Forelimb muscle (tissue), 1 donor: Measurements from ENCODE around the gene SP9. TPM values are rescaled to one million over a fixed set of nuclear protein-coding genes. Genes with fewer than 3 reads are reported as not detected.

Source experiments
- DNase-seq: peaks from one replicate; pipeline ENCODE4 v3.0.0-alpha.2; 2013; ENCODE audit warnings: low read depth
- polyA plus RNA-seq: library from polyadenylated mRNA; unstranded; fragments of 120-200 nt; gene quantifications from one replicate; pipeline ENCODE4 v1.2.1, GENCODE V29; 2013; ENCODE audit not compliant: insufficient read length

SP9 gene
- polyA plus RNA-seq, result 0.14 TPM

DNA sequence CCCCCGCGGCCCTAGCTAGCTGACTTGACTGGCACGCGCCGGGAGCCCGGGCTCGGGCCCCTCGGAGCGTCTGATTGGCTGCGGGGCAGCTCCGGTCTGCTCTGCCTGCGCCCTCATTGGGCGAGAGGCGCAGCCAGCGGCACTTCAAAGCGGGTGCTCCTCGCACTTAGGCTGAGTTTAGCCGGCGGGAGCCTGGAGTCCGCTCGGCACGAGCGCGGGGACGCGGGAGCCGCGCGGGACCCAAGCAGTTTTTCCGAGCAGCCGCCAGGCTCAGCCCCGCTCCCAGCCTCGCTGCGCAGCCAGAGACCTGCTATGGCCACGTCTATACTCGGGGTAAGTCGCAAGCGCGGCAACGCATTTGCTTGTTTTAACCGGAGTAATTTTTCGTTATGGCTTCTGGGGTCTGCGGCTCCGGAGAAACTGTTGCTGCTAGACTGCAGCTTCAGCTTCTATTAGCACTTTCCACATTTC lies at the start of gene SP9:
Gene SP9, plus strand, starts transcription at position 174 of the 471 bp plus-strand sequence. Its CDS starts 139 bp downstream, at position 313.
- DNase-seq, result no peak

DNA sequence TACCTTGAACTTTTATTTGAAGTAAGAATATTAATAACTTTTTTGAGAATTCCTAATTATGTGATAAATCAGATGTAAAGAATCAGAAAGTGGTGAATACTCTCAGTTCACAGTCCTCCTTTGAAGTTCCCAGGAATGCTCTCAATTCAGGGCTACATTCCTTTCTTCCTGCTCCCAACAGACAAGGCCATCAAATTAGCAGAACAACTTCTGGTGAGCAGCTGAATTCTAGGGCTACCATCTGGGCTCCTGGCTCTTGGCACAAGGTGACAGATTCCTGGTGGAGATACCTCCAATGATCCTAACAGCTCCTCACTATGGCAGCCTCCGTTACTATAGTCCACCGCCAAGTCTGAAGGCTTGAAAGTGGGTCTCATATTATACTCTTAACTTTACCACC lies 48.6 kb upstream of the SP9 start:
- DNase-seq, result no peak

DNA sequence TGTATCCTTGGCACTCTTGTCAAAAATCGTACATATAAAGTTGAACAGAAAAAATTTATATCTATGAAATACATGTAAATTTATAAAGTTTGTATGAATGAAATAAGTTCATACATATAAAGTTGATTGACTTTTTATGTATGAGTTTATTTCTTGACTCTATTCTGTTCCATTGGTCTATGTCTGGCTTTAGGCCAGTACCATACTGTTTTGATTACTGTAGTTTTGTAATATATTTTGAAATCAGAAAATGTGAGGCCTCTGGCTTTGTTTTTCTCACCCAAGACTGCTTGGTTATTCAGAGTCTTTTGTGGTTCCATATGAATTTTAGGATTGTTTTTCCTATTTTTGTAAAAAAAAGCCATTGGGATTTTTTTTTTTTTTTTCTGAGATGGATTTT lies 41.8 kb upstream of the SP9 start:
- DNase-seq, result no peak

DNA sequence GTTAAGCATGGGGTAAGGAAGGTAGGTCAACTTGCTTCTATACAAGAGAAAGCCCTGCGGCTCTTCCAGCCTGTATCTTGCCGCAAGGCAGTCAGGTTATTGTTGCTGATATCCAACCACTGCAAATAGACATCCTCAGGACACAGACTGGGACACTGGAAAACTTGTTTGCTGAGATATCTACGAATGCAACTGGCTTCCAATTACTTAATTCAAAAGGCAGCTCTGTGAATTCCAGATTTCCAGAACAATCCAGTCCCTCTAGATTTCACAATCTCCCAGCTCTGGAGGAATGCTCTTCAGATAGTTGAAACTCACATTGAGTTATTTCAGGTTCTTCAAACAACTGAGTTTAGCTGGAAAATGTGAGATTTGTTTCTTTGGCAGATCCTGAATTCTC lies 34.6 kb upstream of the SP9 start:
- no peak for DNase-seq

DNA sequence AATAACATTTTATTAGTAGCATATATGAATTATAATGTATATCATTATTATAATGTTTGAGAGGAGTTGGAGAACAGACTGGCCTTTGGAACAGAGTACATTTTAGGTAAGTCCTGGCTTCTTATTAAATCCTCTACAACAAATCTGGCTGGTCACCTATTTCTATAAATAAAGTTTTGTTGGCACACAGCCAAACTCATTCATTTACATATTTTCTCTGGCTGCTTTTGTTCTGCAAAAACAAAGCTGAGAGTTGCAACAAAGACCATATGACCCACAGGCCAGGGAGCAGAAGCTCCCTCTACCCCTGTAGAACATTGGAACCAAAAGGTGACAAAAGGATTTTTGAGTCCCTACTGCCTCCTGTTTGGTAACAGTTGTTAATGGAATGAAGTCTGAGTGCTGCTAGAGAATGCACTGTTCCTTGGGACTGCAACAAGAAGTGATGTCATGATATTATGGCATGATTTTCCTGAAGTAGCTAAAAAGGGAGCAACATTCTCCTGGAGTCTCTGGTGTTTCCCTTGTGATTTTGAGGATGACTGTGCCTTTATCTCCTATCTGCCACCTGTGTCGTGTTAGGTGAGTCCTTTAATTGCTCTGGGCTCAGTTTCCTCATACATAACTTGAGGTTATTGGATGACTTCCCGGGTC lies 22.0 kb upstream of the SP9 start:
- no peak for DNase-seq

DNA sequence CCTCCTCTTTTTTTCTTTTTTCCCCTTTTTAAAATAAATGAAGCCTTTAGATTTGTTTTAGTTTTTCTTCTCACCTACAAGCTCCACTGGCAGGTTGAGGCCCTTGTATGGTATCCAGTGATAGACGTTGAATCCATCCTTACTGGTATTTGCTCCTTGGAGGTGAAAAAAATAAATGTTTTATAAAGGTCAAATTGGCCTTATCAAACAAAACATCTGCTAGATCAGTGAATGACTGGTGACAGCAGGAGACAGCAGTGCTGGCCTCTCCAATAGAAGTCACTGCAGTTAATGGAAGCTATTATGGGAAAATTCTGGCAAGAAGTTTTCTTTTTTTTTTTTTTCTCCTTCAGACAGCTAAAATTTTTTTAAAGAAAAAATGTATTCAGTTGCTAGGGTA lies 12.6 kb upstream of the SP9 start:
- no peak for DNase-seq

DNA sequence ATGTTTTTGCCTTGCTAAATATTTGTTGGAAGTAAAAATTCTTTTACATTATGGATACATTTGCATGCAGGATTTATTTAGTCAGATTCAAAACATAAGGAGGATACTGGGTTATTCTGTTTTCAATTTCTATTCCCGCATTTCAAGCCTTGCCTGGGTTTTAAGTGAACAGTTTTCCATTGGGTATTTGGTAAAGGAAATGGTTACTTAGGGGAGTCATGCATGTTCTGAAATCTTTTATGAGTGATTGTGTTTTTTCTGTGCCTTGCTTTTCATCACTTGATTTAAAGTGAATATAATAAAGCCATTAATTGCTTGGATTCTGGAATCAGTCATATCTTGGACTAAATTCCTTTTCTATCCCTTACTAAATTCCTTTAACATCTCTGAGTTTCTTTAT lies 12.0 kb upstream of the SP9 start:
- no peak for DNase-seq

DNA sequence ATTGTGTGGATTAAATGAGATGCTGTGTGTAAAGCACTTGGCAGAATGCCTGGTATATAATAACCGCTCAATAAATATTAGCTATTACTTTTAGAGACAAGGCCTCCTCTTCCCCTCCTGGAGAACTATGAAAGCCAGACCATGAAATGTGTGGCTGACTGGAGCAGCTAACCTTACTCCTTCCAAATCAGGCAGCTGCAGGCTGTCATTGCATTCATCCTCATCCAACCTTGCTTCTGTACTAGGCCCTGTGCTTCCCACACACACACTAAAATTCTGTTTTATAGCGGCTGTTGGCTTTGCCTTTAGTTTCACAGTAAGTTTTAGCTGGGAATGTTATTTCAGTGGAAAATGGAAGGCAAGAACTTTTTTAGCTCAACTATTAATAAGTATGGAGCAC lies 10.2 kb upstream of the SP9 start:
- DNase-seq, result no peak

DNA sequence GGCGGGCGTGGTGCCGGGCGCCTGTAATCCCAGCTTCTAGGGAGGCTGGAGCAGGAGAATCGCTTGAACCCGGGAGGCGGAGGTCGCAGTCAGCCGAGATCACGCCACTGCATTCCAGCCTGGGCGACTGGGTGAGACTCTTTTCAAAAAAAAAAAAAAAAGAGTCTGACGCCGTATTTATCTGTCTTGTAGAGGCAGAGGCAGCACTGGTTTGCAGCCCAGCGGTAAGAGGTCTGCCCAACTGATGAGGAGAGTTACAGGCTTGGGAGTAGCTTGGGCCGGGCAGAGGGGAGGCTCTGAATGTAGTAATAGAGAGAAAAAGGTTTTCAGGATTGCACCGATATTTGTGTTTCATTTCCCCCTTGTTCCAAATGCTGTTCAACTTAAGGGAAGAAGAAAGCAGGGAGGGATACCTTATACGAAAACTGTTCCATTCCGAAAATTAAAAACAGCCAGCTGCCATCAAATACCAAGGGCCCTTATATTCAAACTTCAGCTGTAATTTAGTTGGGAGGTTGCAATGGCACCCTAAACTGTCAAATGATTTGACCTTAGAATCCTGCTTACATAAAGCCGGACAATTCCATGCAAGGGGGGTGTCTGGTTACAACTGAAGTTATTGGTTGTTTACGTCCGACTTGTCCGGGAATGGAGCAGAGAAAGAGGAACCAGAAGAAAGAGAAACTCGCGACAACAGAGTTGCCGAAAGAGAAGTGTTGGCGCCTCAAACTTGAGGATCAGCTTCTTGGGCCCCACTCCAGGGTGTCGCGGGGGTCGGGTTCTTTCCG lies 9.2 kb upstream of the SP9 start:
- DNase-seq, result no peak

DNA sequence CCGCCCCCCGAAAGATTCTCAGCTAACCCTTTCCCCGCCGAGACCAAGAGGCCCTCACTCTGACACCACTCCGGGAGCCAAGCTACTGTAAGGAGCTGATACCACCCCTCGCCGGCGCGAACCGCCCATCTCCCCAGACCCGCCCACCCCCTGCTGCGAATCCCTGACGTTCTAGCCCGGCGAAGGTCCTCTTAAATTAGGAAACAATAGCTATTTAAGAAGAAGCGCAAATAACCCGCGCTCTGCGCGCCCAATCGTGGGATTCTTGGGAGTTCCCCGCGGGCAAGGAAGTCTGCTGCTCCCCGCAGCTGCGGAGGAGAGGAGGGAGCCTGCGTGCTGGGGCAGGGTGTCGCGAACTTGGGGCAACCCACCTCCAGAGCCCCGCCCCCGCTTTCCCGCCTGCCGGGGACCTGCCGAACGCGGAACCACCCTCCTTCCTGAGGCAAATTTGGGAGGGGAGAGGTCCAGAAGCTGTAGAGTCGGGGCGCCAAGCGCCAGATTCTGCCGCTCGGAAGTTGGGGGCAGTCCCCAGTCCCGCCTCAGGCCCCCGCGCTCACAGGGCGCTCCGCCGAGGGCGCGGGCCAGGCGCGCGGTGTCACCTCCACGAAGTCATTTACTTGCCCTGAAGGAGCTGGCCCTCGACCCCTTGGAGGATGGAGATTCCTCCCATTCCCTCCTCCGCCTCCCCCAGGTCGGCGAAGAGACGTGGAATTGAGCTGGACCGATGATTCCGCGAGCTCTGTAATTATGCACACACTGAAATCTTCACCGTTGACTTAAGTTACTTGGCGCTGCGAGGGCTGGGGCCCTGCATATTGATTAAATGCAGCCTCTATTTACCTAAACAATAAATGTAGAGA lies 8.4 kb upstream of the SP9 start:
- DNase-seq, result no peak

DNA sequence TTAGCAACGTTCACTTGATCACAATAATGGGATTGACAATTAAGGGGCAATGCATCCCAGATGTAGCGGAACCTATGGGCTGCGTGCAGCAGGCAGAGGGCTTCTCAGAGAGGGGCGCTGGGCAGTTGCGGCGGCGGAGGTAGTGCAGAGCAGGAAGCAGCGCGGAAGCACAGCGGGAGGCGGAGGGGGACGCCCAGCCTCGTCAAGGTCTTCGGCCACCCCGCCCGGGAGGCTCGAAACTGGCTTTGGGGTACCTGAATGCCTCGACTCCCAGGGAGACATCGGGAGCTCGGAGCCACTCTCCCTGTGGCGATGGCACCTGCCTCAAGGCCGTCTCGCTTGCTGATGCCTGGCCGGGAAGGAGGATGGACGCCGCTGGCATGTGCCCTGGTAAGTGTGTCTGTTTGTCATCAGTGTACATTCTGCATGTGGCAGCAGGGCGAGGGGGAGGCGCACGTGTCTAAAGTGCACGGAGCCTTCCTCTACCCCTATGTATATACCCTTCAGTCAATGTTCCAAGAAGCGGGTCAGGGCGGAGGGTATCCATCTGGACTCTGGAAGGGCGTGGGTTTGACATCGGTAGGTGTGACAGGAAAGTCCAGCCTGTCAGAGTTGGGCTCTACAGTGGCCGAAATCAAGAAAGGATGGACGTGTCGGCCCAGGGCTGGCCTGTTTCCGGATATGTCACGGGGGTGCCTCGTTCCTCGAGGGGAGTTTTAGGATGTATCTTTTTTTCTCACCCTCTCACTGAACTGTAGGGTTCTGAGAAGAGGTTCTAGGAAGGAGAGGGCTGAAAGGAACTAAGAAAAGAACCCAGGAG lies 7.5 kb upstream of the SP9 start:
- no peak for DNase-seq

DNA sequence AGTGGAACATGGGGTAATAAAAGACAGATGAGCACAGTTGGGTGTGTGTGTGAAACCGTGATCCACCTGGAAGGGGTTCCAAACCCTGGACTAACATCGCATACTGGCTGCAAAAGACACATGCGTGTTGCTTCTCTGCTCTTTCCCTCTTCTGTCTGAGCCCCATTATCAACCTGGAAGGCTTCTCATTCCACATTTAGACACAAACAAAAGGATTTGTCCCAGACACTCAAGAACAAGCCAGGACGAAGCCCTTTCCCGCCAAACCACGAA lies 7.0 kb upstream of the SP9 start:
- no peak for DNase-seq

DNA sequence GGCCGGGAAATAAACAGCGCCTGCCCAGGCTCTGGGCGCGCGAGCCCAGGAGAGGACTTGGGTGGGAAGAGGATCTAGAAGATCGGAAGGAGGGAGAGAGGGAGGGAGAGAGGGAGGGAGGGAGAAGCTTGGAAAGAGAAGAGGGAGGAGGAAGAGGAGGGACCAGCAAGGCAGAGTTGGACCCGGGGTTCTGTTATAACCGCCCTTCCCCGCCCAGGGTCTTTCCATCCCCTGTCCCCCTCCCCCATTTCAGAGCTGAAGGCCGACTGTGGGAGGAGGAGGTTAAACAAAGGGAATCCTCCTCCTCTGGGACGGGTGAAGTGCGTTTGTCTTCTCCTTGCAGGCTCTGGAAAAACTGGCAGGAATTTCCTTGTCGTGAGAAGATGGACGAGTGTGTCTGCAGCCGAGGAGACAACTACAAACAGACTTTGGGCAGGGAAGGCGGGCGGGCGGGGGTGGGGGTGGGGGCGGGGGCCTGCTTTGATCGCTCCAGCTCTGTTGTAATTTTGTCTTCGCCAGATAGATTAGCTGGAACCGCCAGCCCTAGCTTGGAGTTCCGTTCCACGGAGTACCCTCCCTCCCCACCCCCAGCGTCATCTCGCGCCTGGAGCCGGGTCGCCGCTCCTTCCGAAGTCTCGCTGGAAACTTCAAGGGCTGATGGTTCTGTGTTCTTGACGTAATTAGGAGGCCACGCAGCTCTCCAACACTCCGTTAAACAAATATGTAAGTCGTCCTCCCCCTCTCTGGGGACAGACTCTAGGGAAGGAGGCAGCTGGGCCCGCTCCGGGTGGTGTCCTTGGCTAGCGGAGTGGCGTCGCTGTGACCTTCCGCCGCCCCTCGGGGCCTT lies 6.4 kb upstream of the SP9 start:
- DNase-seq, result no peak

DNA sequence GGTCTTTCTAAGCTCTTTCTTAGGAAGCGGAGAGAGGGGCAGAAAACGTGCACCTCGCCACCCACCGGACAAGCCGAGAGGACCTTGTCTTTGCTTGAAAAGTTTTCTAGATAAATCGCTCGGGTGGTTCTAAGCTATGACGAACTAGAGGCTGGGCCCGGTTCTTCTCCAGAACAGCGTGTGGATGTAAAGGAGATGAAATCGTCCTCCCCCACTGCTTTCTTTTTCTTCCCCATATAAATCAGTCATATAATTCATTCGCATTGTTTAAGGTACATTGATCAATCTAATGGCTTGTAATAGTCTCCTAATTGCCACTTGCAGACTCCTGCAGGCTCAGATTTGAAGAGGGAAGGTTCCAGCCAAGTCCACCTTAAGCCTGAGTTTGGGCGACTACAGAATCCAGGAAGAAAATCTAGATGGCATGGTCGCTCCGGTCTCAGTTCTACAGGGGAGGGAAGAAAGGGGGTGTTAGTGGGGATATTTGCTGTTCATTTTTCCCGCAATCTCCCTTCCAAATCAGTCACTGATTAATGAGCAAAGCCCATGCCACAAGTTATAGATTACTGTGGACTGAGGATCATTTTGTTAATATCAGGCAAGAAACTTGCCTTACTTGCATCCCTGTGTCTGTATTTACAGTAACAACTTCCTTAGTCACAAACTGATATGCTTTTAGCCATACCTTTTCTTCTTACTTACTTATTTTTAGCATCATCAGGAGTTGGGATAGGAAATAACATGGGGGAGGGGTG lies 5.6 kb upstream of the SP9 start:
- no peak for DNase-seq

DNA sequence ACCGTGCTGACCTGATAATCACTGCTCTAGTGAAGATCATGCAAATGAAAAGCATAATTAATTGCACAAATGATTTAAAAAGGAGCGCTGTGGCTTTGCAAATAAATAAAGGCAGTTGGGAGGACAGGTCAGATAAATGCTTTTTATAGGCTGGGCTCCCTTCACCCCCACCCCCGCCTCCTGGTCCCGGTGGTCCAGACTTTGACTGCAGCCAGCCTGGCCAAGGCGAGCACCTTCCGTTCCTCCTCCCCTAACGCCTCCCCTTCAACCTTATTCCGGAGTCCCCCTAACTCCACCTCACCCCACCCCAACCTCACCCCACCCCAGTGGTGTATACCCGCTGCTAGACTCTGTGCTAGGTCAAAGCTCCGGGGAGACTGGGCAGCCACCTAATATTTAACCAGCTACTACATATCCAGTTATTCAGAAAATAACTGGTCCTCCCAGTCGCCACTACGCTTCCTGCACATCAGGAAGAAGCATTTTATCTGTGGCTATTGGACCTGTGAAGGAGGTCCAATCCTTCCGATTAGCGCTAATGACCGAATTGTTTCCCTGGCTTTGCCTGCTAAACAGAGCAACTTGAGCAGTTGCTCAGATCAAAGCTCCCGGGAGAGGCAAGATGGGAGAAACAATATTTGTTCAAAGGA lies 3.7 kb upstream of the SP9 start:
- DNase-seq, result no peak

DNA sequence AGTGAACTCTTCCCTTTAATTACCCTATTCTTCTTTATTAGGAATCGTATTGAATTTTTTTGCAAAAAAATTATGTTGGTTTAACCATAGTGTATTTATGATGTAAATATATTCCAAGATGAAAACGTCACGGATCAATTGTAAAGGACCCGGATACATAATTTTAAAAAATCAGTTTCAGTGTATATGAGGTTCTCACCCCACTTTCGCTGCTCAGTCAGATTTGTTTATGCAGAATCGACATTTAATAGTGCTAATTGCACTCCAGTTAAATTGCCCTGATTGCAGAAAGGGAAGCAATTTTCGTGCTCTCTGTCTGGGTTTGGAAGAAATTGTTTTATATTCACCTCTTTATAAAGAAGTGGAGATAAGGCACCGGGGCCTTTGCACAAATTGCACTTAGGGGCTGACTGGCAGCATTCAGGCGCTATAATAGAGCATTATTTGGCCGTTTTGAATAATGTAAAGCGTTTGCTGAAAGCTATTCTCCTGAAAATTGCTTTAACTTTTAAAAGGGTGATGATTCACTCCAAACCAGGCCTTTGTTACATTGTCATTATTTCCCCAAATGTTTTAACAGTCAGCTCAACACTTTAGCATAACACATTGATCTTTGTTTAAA lies 3.0 kb upstream of the SP9 start:
- no peak for DNase-seq

DNA sequence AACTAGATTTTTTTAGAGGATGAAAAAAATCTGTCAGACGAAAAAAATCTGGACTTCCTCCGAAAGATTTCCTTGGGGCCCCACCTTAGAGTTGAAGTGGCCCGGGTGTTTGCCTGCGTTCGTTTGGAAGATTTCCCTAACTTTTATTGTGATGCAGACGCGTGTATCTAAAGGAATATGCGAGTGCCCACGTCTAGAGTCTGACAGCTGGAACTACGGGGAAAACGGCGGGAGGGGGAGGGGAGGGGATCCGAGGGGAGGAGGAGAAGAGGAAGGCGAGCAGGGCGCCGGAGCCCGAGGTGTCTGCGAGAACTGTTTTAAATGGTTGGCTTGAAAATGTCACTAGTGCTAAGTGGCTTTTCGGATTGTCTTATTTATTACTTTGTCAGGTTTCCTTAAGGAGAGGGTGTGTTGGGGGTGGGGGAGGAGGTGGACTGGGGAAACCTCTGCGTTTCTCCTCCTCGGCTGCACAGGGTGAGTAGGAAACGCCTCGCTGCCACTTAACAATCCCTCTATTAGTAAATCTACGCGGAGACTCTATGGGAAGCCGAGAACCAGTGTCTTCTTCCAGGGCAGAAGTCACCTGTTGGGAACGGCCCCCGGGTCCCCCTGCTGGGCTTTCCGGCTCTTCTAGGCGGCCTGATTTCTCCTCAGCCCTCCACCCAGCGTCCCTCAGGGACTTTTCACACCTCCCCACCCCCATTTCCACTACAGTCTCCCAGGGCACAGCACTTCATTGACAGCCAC lies 2.4 kb upstream of the SP9 start:
- DNase-seq, result no peak

DNA sequence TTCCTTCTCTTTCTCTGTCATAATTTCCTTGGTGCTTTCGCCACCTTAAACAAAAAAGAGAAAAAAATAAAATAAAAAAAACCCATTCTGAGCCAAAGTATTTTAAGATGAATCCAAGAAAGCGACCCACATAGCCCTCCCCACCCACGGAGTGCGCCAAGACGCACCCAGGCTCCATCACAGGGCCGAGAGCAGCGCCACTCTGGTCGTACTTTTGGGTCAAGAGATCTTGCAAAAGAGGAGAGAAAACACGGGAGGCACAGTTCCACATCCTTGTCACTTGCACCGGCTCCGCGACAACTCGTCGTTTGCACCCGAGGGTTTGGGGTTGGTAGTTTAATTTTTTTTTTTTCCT lies 1.8 kb upstream of the SP9 start:
- no peak for DNase-seq
